SW 1271 (cell line): ENCODE results near the gene ATP5ME.
"Not testable (repeated sequence)": the region's sequence is repeated elsewhere in the genome, so short reads cannot be mapped to it uniquely, and the experiment has no call there.

Experiments
- DNase-seq, 2 experiments: peaks; one replicate each; lab custom pipeline; 2025; lab: John Stamatoyannopoulos, UW

ATP5ME gene

GRCh38 chr4:674172-675035 lies at the start of gene ATP5ME, which contains the start of gene MYL5:
Gene ATP5ME, minus strand, starts transcription at chr4:674276. Its CDS starts 29 bp downstream, at chr4:674247.
Gene MYL5, plus strand, starts transcription at chr4:674542. Its CDS starts 3,485 bp downstream, at chr4:678027.
- peak; percentile 71 to 92 for DNase-seq

GRCh38 chr4:722851-723360 lies 48.8 kb upstream of the ATP5ME start:
- DNase-seq = no peak

- DNase-seq = no peak
Measured at GRCh38 chr4:722169-722725, 48.2 kb upstream of the ATP5ME start.

GRCh38 chr4:721261-722168 lies 47.4 kb upstream of the ATP5ME start:
- no peak for DNase-seq

- DNase-seq = no peak
Measured at GRCh38 chr4:720111-720860, 46.2 kb upstream of the ATP5ME start.

- no peak for DNase-seq
Measured at GRCh38 chr4:718460-718859, 44.4 kb upstream of the ATP5ME start.

- no peak for DNase-seq
Measured at GRCh38 chr4:717601-718320, 43.7 kb upstream of the ATP5ME start.

GRCh38 chr4:714087-714486 lies 40.0 kb upstream of the ATP5ME start:
- DNase-seq = no peak

- no peak for DNase-seq
Measured at GRCh38 chr4:712916-713632, 39.0 kb upstream of the ATP5ME start.

- DNase-seq = no peak
Measured at GRCh38 chr4:712093-712492, 38.0 kb upstream of the ATP5ME start.

- no peak for DNase-seq
Measured at GRCh38 chr4:710916-711315, 36.8 kb upstream of the ATP5ME start.

GRCh38 chr4:710116-710515 lies 36.0 kb upstream of the ATP5ME start:
- no peak for DNase-seq

GRCh38 chr4:709348-709747 lies 35.3 kb upstream of the ATP5ME start:
- no peak for DNase-seq

- no peak for DNase-seq
Measured at GRCh38 chr4:708631-708933, 34.5 kb upstream of the ATP5ME start.

- DNase-seq = no peak
Measured at GRCh38 chr4:707929-708630, 34.0 kb upstream of the ATP5ME start.

GRCh38 chr4:706834-707598 lies 32.9 kb upstream of the ATP5ME start:
- DNase-seq = no peak

- not testable (repeated sequence) for DNase-seq
Measured at GRCh38 chr4:706083-706633, 32.1 kb upstream of the ATP5ME start.

GRCh38 chr4:705278-706082 lies 31.4 kb upstream of the ATP5ME start, which contains the start of gene PCGF3:
Gene PCGF3, plus strand, starts transcription at chr4:705832. Its CDS starts 27,849 bp downstream, at chr4:733681.
- peak; percentile 70 to 86 for DNase-seq
